PC-3 (cell line): Measurements from ENCODE around the gene DCANP1. TPM values are rescaled to one million over a fixed set of nuclear protein-coding genes. Genes with fewer than 3 reads are reported as not detected.

Experiments
- ATAC-seq: fragments of 200-7000 bp; cut with Tn5 transposase; 2 replicates; pipeline ENCODE4 v1.9.1; 2020; ENCODE audit warnings: mild to moderate bottlenecking, moderate library complexity
- BruUV-seq: library from RNA; stranded (reverse); fragments of 400-500 nt; replicated peaks from 2 replicates; lab custom pipeline; 2021; lab: Mats Ljungman, UMichigan
- CTCF ChIA-PET: fragments of 300-600 bp; sonication (Branson Sonifier 250); formaldehyde crosslinking; loops from one replicate; lab custom pipeline; 2022; ENCODE audit warnings: antibody characterized with exemption; lab: Charles Lee
- POLR2A ChIA-PET: fragments of 300-600 bp; sonication (Branson Sonifier 250); formaldehyde crosslinking; loops from one replicate; lab custom pipeline; 2022; ENCODE audit warnings: antibody characterized with exemption; ENCODE audit not compliant: unreplicated experiment; lab: Charles Lee
- DNase-seq: peaks from one replicate; pipeline ENCODE4 v3.0.0-alpha.2; 2015
- H2AFZ ChIP-seq: fragments of 300-600 bp; sonication (generic); 2 replicates; pipeline ENCODE4 v1.6.0; 2016; ENCODE audit warnings: antibody characterized with exemption, low read length
- H3F3A ChIP-seq: fragments of 300-600 bp; sonication (generic); one replicate; pipeline ENCODE4 v1.6.0; 2017; ENCODE audit warnings: antibody characterized with exemption, low read length, control low read depth, mild to moderate bottlenecking; ENCODE audit not compliant: unreplicated experiment
- H3K27ac ChIP-seq: fragments of 300-600 bp; sonication (generic); 2 replicates; pipeline ENCODE4 v1.5.1; 2016; ENCODE audit warnings: mild to moderate bottlenecking, low read length
- H3K27me3 ChIP-seq: fragments of 300-600 bp; sonication (generic); 2 replicates; pipeline ENCODE4 v1.6.1; 2016; ENCODE audit warnings: low read length, mixed read lengths
- H3K36me3 ChIP-seq: fragments of 300-600 bp; sonication (generic); 2 replicates; pipeline ENCODE4 v1.6.1; 2016; ENCODE audit warnings: low read depth, mixed run types, low read length, mixed read lengths
- H3K4me1 ChIP-seq: fragments of 300-600 bp; sonication (generic); 2 replicates; pipeline ENCODE4 v1.5.1; 2016; ENCODE audit warnings: low read length; ENCODE audit not compliant: insufficient read depth
- H3K4me2 ChIP-seq: fragments of 300-600 bp; sonication (generic); 2 replicates; pipeline ENCODE4 v1.6.0; 2016; ENCODE audit warnings: low read length
- H3K4me3 ChIP-seq: fragments of 300-600 bp; sonication (generic); 2 replicates; pipeline ENCODE4 v1.5.1; 2016; ENCODE audit warnings: mild to moderate bottlenecking, low read length, mixed read lengths
- H3K79me2 ChIP-seq: fragments of 300-600 bp; sonication (generic); 2 replicates; pipeline ENCODE4 v1.6.1; 2017; ENCODE audit warnings: low read length, mixed read lengths
- H3K9ac ChIP-seq: fragments of 300-600 bp; sonication (generic); 2 replicates; pipeline ENCODE4 v1.6.0; 2016; ENCODE audit warnings: mild to moderate bottlenecking, low read length
- H3K9me2 ChIP-seq: fragments of 300-600 bp; sonication (generic); replicated peaks from 2 replicates; pipeline ENCODE4 v1.6.1; 2016; ENCODE audit warnings: mixed run types, low read length, mixed read lengths
- H3K9me3 ChIP-seq: fragments of 300-600 bp; sonication (generic); 2 replicates; pipeline ENCODE4 v1.6.1; 2016; ENCODE audit warnings: low read length, mixed read lengths
- H4K20me1 ChIP-seq: fragments of 300-600 bp; sonication (generic); 2 replicates; pipeline ENCODE4 v1.6.1; 2016; ENCODE audit warnings: low read length, mixed read lengths
- EZH2 ChIP-seq: fragments of 300-600 bp; sonication (generic); IDR thresholded peaks from one replicate; pipeline ENCODE4 v1.6.1; 2017; ENCODE audit warnings: antibody characterized with exemption, mild to moderate bottlenecking, low read length; ENCODE audit not compliant: unreplicated experiment
- EZH2phosphoT487 ChIP-seq: fragments of 300-600 bp; sonication (generic); IDR thresholded peaks from 2 replicates; pipeline ENCODE4 v1.6.1; 2018; ENCODE audit warnings: mild to moderate bottlenecking, antibody characterized with exemption, low read length, borderline replicate concordance
- intact Hi-C: fragments of 100-400 bp; cut with micrococcal nuclease; formaldehyde crosslinking; loops from 2 replicates; pipeline ENCODE4 v1.9.0; 2023
- total RNA-seq: library from RNA; depleted of rRNA; stranded (reverse); fragments of >200 nt; gene quantifications from 2 replicates; pipeline ENCODE4 v1.2.3, GENCODE V29; 2014
- TF ChIP-seq, protein P1 (sequence below): fragments of 300-600 bp; sonication (generic); conservative IDR thresholded peaks from 2 replicates; pipeline ENCODE4 v1.5.1; 2017; ENCODE audit warnings: antibody characterized with exemption, low read depth, mild to moderate bottlenecking, low read length

Gene DCANP1
- total RNA-seq, 1 experiment from 2014 or later = not detected

DNA sequence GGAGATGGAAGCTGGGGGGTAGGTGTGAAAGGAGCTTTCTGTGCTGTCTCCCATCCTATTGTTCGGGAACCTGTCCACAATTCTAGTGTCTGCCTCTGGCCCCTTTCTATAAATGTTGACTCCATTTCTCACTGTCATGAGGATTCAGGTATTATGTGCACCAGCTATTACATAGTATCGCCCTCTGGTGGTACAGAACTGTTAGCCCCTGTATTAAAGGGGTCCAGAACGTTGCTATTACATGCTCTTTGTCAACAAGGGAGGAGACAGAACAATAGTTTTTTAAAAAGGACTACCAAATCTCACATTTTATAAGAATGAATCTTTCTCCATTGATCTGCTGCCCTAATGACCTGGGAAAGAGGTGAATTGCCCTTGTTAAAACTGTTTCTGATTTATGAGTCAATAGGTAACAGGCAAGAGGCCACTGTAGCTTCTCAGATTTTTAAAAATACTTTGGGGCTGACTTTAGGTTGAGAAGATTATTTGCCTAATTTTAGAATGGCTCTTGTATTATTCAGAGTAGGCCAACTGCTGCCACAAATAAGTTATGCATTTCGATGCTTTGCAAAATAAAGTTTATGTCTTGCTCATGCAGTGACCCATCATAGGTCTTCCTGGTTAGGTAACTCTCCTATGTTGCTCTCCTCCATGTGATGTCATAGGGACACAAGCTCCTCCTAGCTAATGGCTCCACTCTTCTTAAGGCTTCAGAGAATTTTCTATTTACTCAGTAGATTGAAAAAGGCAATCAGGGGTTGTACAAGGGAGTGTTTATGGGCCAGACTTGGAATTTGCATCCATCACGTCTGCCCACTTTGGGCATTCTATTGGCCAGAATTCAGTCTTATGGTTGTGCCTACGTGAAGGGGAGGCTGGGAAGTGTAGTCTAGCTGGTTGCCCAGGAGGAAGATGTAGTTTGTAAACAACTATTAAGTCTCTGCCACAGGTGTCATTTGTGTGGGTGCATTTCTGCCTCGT is 20.8 kb downstream of the DCANP1 start:
- intact Hi-C loops = loop anchor here (5.0 kb wide), 1 partner anchor 89 kb away; no protein-coding TSS in a partner anchor
- no peaks in the 10 kb centered on the region for H3K79me2 ChIP-seq
- no peak overlapping the region for H3K4me3 ChIP-seq
- H3K4me1 ChIP-seq = no peaks in the 10 kb centered on the region
- ChIA-PET POLR2A (no interaction called here), CTCF (interaction anchor here (0.5 kb wide), 2 partner anchors 15 to 22 kb away, joined by 5 to 7 read pairs; no protein-coding TSS in a partner anchor)
- no peak overlapping the region for H3K9ac ChIP-seq
- ATAC-seq (peak; percentile 90), DNase-seq (peak; percentile 70)
- no peak overlapping the region for H2AFZ ChIP-seq
- H3F3A ChIP-seq = no peaks in the 10 kb centered on the region
- BruUV-seq = no TSS peak
- H3K9me2 ChIP-seq = no peaks in the 10 kb centered on the region
- H3K36me3 ChIP-seq = no peaks in the 10 kb centered on the region
- H4K20me1 ChIP-seq = no peaks in the 10 kb centered on the region
- H3K4me2 ChIP-seq = no peak overlapping the region
- no peak overlapping the region for H3K27ac ChIP-seq
- no peaks in the 10 kb centered on the region for H3K9me3 ChIP-seq
- H3K27me3 ChIP-seq = no peaks in the 10 kb centered on the region; the same call in 1 of the 2 replicates
- TF ChIP-seq, protein P1, sequence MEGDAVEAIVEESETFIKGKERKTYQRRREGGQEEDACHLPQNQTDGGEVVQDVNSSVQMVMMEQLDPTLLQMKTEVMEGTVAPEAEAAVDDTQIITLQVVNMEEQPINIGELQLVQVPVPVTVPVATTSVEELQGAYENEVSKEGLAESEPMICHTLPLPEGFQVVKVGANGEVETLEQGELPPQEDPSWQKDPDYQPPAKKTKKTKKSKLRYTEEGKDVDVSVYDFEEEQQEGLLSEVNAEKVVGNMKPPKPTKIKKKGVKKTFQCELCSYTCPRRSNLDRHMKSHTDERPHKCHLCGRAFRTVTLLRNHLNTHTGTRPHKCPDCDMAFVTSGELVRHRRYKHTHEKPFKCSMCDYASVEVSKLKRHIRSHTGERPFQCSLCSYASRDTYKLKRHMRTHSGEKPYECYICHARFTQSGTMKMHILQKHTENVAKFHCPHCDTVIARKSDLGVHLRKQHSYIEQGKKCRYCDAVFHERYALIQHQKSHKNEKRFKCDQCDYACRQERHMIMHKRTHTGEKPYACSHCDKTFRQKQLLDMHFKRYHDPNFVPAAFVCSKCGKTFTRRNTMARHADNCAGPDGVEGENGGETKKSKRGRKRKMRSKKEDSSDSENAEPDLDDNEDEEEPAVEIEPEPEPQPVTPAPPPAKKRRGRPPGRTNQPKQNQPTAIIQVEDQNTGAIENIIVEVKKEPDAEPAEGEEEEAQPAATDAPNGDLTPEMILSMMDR = peak; percentile 74
- no peak for TF ChIP-seq EZH2phosphoT487

DNA sequence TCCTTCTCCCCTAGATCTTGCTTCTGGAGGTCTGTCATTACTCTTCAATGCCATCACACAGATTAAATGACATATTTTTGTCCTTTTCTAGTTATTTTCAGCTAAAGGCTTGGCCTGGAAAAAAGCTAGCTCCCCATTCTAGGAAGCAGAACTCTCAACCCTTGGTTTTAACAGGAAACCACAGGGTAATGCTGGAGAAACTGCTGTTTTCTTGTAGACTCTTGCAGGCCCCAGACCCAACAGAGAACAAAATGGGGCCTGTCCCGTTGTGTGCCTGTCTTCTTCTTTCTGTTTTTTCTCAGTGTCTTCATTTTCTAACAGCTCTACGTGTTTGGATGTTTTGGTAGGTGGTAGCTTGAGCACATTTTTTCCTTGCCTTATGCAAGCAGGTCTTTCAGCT is 21.5 kb downstream of the DCANP1 start:
- POLR2A ChIA-PET = interaction anchor here (0.7 kb wide), 1 partner anchor 1135 kb away, joined by 3 read pairs; no protein-coding TSS in a partner anchor
- H2AFZ ChIP-seq = no peak overlapping the region
- H3K4me1 ChIP-seq = no peaks in the 10 kb centered on the region
- H3K4me2 ChIP-seq = no peak overlapping the region
- no peaks in the 10 kb centered on the region for H3K9me2 ChIP-seq
- H3K36me3 ChIP-seq = no peaks in the 10 kb centered on the region
- no peak overlapping the region for H3K27ac ChIP-seq
- CTCF ChIA-PET = interaction anchor here (0.5 kb wide), 2 partner anchors 16 to 21 kb away, joined by 5 to 7 read pairs; no protein-coding TSS in a partner anchor
- DNase-seq (no peak), ATAC-seq (no peak)
- H3K79me2 ChIP-seq = no peaks in the 10 kb centered on the region
- intact Hi-C loops = loop anchor here (5.0 kb wide), 1 partner anchor 88 kb away; no protein-coding TSS in a partner anchor
- no peaks in the 10 kb centered on the region for H3F3A ChIP-seq
- H4K20me1 ChIP-seq = no peaks in the 10 kb centered on the region
- no peak overlapping the region for H3K9ac ChIP-seq
- TF ChIP-seq, protein P1 = no peak
- TF ChIP-seq EZH2phosphoT487 (no peak), EZH2 (no peak)
- BruUV-seq = no TSS peak
- no peaks in the 10 kb centered on the region; the same call in 1 of the 2 replicates for H3K27me3 ChIP-seq
- no peaks in the 10 kb centered on the region for H3K9me3 ChIP-seq
- H3K4me3 ChIP-seq = no peak overlapping the region
